HEK293T (cell line): ENCODE data around the gene CDKN2B-AS1.

Experiments
- CTCF ChIA-PET: fragments of 350-600 bp; formaldehyde crosslinking; extraction: SDS; loops from one replicate; lab custom pipeline; 2021; ENCODE audit warnings: antibody characterized with exemption, inconsistent platforms; lab: Yijun Ruan, JAX
- POLR2A ChIA-PET: fragments of 350-600 bp; formaldehyde crosslinking; extraction: SDS; loops from one replicate; lab custom pipeline; 2020; ENCODE audit warnings: antibody characterized with exemption, inconsistent platforms; lab: Yijun Ruan, JAX
- DNase-seq: peaks from one replicate; pipeline ENCODE4 v3.0.0; 2012; ENCODE audit warnings: mixed read lengths; ENCODE audit errors: extremely low spot score
- ARNT ChIP-seq: fragments of 450-650 bp; IDR thresholded peaks from 2 replicates; pipeline ENCODE4 v1.6.1; 2017; ENCODE audit warnings: mild to moderate bottlenecking
- BHLHE40 ChIP-seq: fragments of 450-650 bp; IDR thresholded peaks from 2 replicates; pipeline ENCODE4 v1.6.1; 2016; ENCODE audit warnings: mild to moderate bottlenecking, moderate library complexity, borderline replicate concordance
- CTBP1 ChIP-seq: fragments of 450-650 bp; IDR thresholded peaks from 2 replicates; pipeline ENCODE4 v1.6.1; 2016; ENCODE audit warnings: borderline replicate concordance
- ELF4 ChIP-seq: fragments of 450-650 bp; IDR thresholded peaks from 2 replicates; pipeline ENCODE4 v1.6.1; 2017; ENCODE audit warnings: antibody characterized with exemption
- FOXA1 ChIP-seq: fragments of 450-650 bp; IDR thresholded peaks from 2 replicates; pipeline ENCODE4 v1.6.1; 2016; ENCODE audit warnings: mild to moderate bottlenecking
- FOXK2 ChIP-seq: fragments of 450-650 bp; IDR thresholded peaks from 2 replicates; pipeline ENCODE4 v1.6.1; 2016; ENCODE audit warnings: mild to moderate bottlenecking
- FOXM1 ChIP-seq: fragments of 450-650 bp; IDR thresholded peaks from 2 replicates; pipeline ENCODE4 v1.6.1; 2017; ENCODE audit warnings: mild to moderate bottlenecking, borderline replicate concordance
- HDGF ChIP-seq: fragments of 450-650 bp; IDR thresholded peaks from 2 replicates; pipeline ENCODE4 v1.6.1; 2017; ENCODE audit warnings: antibody characterized with exemption, borderline replicate concordance
- L3MBTL2 ChIP-seq: fragments of 450-650 bp; conservative IDR thresholded peaks from 2 replicates; pipeline ENCODE4 v1.6.1; 2016; ENCODE audit warnings: mild to moderate bottlenecking
- LEF1 ChIP-seq: fragments of 450-650 bp; IDR thresholded peaks from 2 replicates; pipeline ENCODE4 v1.6.1; 2017; ENCODE audit warnings: mild to moderate bottlenecking, borderline replicate concordance
- NFRKB ChIP-seq: fragments of 450-650 bp; IDR thresholded peaks from 2 replicates; pipeline ENCODE4 v1.6.1; 2016; ENCODE audit warnings: mild to moderate bottlenecking, moderate library complexity
- PKNOX1 ChIP-seq: fragments of 450-650 bp; IDR thresholded peaks from 2 replicates; pipeline ENCODE4 v1.6.1; 2016
- SP1 ChIP-seq: fragments of 450-650 bp; IDR thresholded peaks from 2 replicates; pipeline ENCODE4 v1.6.1; 2017
- SUZ12 ChIP-seq: fragments of 450-650 bp; IDR thresholded peaks from 2 replicates; pipeline ENCODE4 v1.6.1; 2016; ENCODE audit warnings: mild to moderate bottlenecking
- TARDBP ChIP-seq: fragments of 450-650 bp; IDR thresholded peaks from 2 replicates; pipeline ENCODE4 v1.6.1; 2016
- ZNF384 ChIP-seq: fragments of 450-650 bp; IDR thresholded peaks from 2 replicates; pipeline ENCODE4 v1.6.1; 2016

The CDKN2B-AS1 gene

GRCh38 chr9:22097707-22098106 lies 103.1 kb downstream of the CDKN2B-AS1 start:
- POLR2A ChIA-PET: no interaction called here
- CTCF ChIA-PET: no interaction called here
- no peak for DNase-seq
- TF ChIP-seq CTBP1 (no peak), LEF1 (no peak), ELF4 (no peak), ARNT (no peak), TARDBP (no peak), ZNF384 (no peak), HDGF (no peak), SUZ12 (no peak), BHLHE40 (no peak), NFRKB (no peak), FOXK2 (no peak), L3MBTL2 (no peak), FOXA1 (no peak)

GRCh38 chr9:22098643-22099332 lies 104.2 kb downstream of the CDKN2B-AS1 start:
- DNase-seq: no peak

GRCh38 chr9:22100626-22101025 lies 106.0 kb downstream of the CDKN2B-AS1 start:
- POLR2A ChIA-PET: no interaction called here
- TF ChIP-seq PKNOX1: no peak
- CTCF ChIA-PET: no interaction called here
- DNase-seq: no peak

More at GRCh38 chr9:22098643-22099332, 104.2 kb downstream of the CDKN2B-AS1 start:
- ChIA-PET CTCF (no interaction called here), POLR2A (no interaction called here)
- TF ChIP-seq CTBP1 (no peak), SP1 (no peak), ELF4 (no peak), FOXK2 (no peak), PKNOX1 (no peak), L3MBTL2 (no peak), FOXM1 (no peak), LEF1 (no peak), ARNT (no peak)

GRCh38 chr9:22102146-22103053 lies 107.8 kb downstream of the CDKN2B-AS1 start:
- no peak for DNase-seq
- ChIA-PET POLR2A (no interaction called here), CTCF (interaction anchor here (0.7 kb wide), 1 partner anchor 141 kb away, joined by 3 read pairs; no protein-coding TSS in a partner anchor)
- TF ChIP-seq CTBP1 (no peak), LEF1 (no peak), HDGF (no peak), ARNT (no peak), TARDBP (no peak), PKNOX1 (no peak), SP1 (no peak), FOXM1 (no peak), NFRKB (no peak), FOXA1 (no peak), ELF4 (no peak)

- TF ChIP-seq SUZ12 (no peak), ZNF384 (no peak), BHLHE40 (no peak), L3MBTL2 (no peak), ELF4 (no peak), SP1 (no peak), NFRKB (no peak), PKNOX1 (no peak)
- CTCF ChIA-PET: no interaction called here
- POLR2A ChIA-PET: interaction anchor here (0.6 kb wide), 1 partner anchor 99 kb away, joined by 3 read pairs; no protein-coding TSS in a partner anchor
- DNase-seq: no peak
These were observed 109.3 kb downstream of the CDKN2B-AS1 start for GRCh38 chr9:22103685-22104575.
